Left kidney (tissue), 2 donors: ENCODE data around the gene MBP. TPM values are rescaled to one million over a fixed set of nuclear protein-coding genes. Genes with fewer than 3 reads are reported as not detected.

Experiments
- DNase-seq: peaks from one replicate; pipeline ENCODE4 v3.0.0-alpha.2; 2013
- polyA plus RNA-seq: library from polyadenylated mRNA; unstranded; fragments of 120-200 nt; gene quantifications from one replicate; pipeline ENCODE4 v1.2.1, GENCODE V29; 2013; ENCODE audit not compliant: insufficient read length

Gene MBP
- polyA plus RNA-seq, 1 donor: 17.1 TPM

GRCh38 chr18:77067291-77068061 is 65.1 kb downstream of the MBP start:
- DNase-seq: no peak

- no peak for DNase-seq
These were observed 65.9 kb downstream of the MBP start for GRCh38 chr18:77066689-77067088.

- DNase-seq: no peak
These were observed 66.5 kb downstream of the MBP start for GRCh38 chr18:77066101-77066500.

- no peak for DNase-seq
These were observed 67.2 kb downstream of the MBP start for GRCh38 chr18:77065221-77065981.

GRCh38 chr18:77063260-77063659 is 69.3 kb downstream of the MBP start:
- no peak for DNase-seq

GRCh38 chr18:77062518-77063003 is 70.0 kb downstream of the MBP start:
- no peak for DNase-seq

- no peak for DNase-seq
These were observed 70.6 kb downstream of the MBP start for GRCh38 chr18:77061946-77062517.

- DNase-seq: no peak
These were observed 71.2 kb downstream of the MBP start for GRCh38 chr18:77061281-77061945.

GRCh38 chr18:77060151-77060550 is 72.4 kb downstream of the MBP start:
- DNase-seq: no peak

- DNase-seq: no peak
These were observed 73.2 kb downstream of the MBP start for GRCh38 chr18:77059294-77059916.

GRCh38 chr18:77058290-77058835 is 74.2 kb downstream of the MBP start:
- DNase-seq: no peak

GRCh38 chr18:77057006-77057395 is 75.6 kb downstream of the MBP start:
- no peak for DNase-seq

GRCh38 chr18:77056344-77057005 is 76.1 kb downstream of the MBP start:
- DNase-seq: no peak

GRCh38 chr18:77055429-77056300 is 76.9 kb downstream of the MBP start:
- no peak for DNase-seq

GRCh38 chr18:77054606-77055428 is 77.8 kb downstream of the MBP start:
- DNase-seq: peak; percentile 74

GRCh38 chr18:77054288-77054605 is 78.3 kb downstream of the MBP start:
- DNase-seq: no peak

GRCh38 chr18:77053616-77054287 is 78.8 kb downstream of the MBP start:
- DNase-seq: no peak

GRCh38 chr18:77052983-77053309 is 79.6 kb downstream of the MBP start:
- DNase-seq: no peak
